ENCODE measurements around the gene BTG1.
"Not testable (repeated sequence)": the region's sequence is repeated elsewhere in the genome, so short reads cannot be mapped to it uniquely, and the experiment has no call there.

Gene BTG1

GRCh38 chr12:92146497-92147224 is 1.0 kb upstream of the BTG1 start:
- no peak for DNase-seq

GRCh38 chr12:92145481-92145730 is 240 bp downstream of the BTG1 start:
- no peak for DNase-seq

- DNase-seq: peak; percentile 83
These were observed 790 bp downstream of the BTG1 start for GRCh38 chr12:92144631-92145480.

GRCh38 chr12:92143686-92144630 is 1.7 kb downstream of the BTG1 start:
- DNase-seq: peak; percentile 91

GRCh38 chr12:92143258-92143657 is 2.4 kb downstream of the BTG1 start:
- DNase-seq: peak; percentile 65

GRCh38 chr12:92142251-92142926 is 3.3 kb downstream of the BTG1 start:
- peak; percentile 34 for DNase-seq

- DNase-seq: peak; percentile 86
These were observed 4.0 kb downstream of the BTG1 start for GRCh38 chr12:92141591-92142121.

- DNase-seq: no peak
These were observed 4.6 kb downstream of the BTG1 start for GRCh38 chr12:92140896-92141536.

GRCh38 chr12:92140156-92140555 is 5.5 kb downstream of the BTG1 start:
- no peak for DNase-seq

GRCh38 chr12:92139634-92140150 is 6.0 kb downstream of the BTG1 start:
- peak; percentile 67 for DNase-seq

- no peak for DNase-seq
These were observed 7.0 kb downstream of the BTG1 start for GRCh38 chr12:92138626-92139025.

- DNase-seq: no peak
These were observed 7.5 kb downstream of the BTG1 start for GRCh38 chr12:92138144-92138543.

GRCh38 chr12:92136965-92137721 is 8.5 kb downstream of the BTG1 start:
- DNase-seq: peak; percentile 85

- DNase-seq: no peak
These were observed 9.5 kb downstream of the BTG1 start for GRCh38 chr12:92136026-92136730.

GRCh38 chr12:92135541-92135940 is 10.1 kb downstream of the BTG1 start:
- not testable (repeated sequence) for DNase-seq

- DNase-seq: peak; percentile 88
These were observed 10.9 kb downstream of the BTG1 start for GRCh38 chr12:92134638-92135274.

- DNase-seq: no peak
These were observed 11.6 kb downstream of the BTG1 start for GRCh38 chr12:92133795-92134637.

GRCh38 chr12:92133171-92133570 is 12.5 kb downstream of the BTG1 start:
- peak; percentile 34 for DNase-seq

GRCh38 chr12:92132288-92132687 is 13.4 kb downstream of the BTG1 start:
- DNase-seq: peak; percentile 72

Data from CD4-positive, alpha-beta T cell treated with Interleukin-4 for 4 hours (primary cell).